ENCODE data around the gene RNF187.

Gene RNF187

GRCh38 chr1:228454238-228454637 is 32.9 kb upstream of the RNF187 start:
- H3K27ac Mint-ChIP-seq = no peak overlapping the region
- no peak for DNase-seq
- H3K4me1 Mint-ChIP-seq = peaks cover 37% of the 10 kb centered on the region
- H3K4me3 Mint-ChIP-seq = no peak overlapping the region
- H3K27me3 Mint-ChIP-seq = peaks cover 13% of the 10 kb centered on the region
- CTCF ChIA-PET = no interaction called here
- H3K36me3 Mint-ChIP-seq = peaks cover 8% of the 10 kb centered on the region
- no peaks in the 10 kb centered on the region for H3K9me3 Mint-ChIP-seq

- Mint-ChIP-seq H3K36me3 (peaks cover 10% of the 10 kb centered on the region), H3K4me3 (peak overlapping the region; percentile 54), H3K27me3 (peaks cover 9% of the 10 kb centered on the region), H3K9me3 (no peaks in the 10 kb centered on the region), H3K4me1 (peaks cover 47% of the 10 kb centered on the region), H3K27ac (peak overlapping the region; percentile 68)
- no peak for DNase-seq
- CTCF ChIA-PET = interaction anchor here (0.6 to 3.5 kb wide), 5 partner anchors 9 to 456 kb away, joined by 3 to 15 read pairs (median 3); no protein-coding TSS in a partner anchor
Measured at GRCh38 chr1:228455715-228456114, 31.5 kb upstream of the RNF187 start.

GRCh38 chr1:228456252-228457016 is 30.7 kb upstream of the RNF187 start:
- Mint-ChIP-seq H3K36me3 (peaks cover 16% of the 10 kb centered on the region), H3K4me1 (peaks cover 54% of the 10 kb centered on the region), H3K9me3 (no peaks in the 10 kb centered on the region), H3K4me3 (peak overlapping the region; percentile 89), H3K27me3 (peaks cover 9% of the 10 kb centered on the region), H3K27ac (peak overlapping the region; percentile 99)
- no peak for DNase-seq
- CTCF ChIA-PET = interaction anchor here (0.8 to 3.5 kb wide), 4 partner anchors 19 to 288 kb away, joined by 3 to 15 read pairs (median 6); no protein-coding TSS in a partner anchor

- CTCF ChIA-PET = interaction anchor here (0.8 to 4.4 kb wide), 10 partner anchors 9 to 291 kb away, joined by 3 to 16 read pairs (median 7); partner anchors contain the start of gene IBA57
- Mint-ChIP-seq H3K9me3 (no peaks in the 10 kb centered on the region), H3K36me3 (peaks cover 19% of the 10 kb centered on the region), H3K27ac (peak overlapping the region; percentile 99), H3K4me1 (peaks cover 59% of the 10 kb centered on the region), H3K27me3 (peaks cover 9% of the 10 kb centered on the region), H3K4me3 (peak overlapping the region; percentile 89)
- no peak for DNase-seq
Measured at GRCh38 chr1:228457017-228457395, 30.2 kb upstream of the RNF187 start.

GRCh38 chr1:228457396-228458176 is 29.6 kb upstream of the RNF187 start:
- Mint-ChIP-seq H3K27me3 (peaks cover 9% of the 10 kb centered on the region), H3K27ac (peak overlapping the region; percentile 99), H3K4me3 (peak overlapping the region; percentile 89), H3K9me3 (no peaks in the 10 kb centered on the region), H3K4me1 (peaks cover 65% of the 10 kb centered on the region), H3K36me3 (peaks cover 22% of the 10 kb centered on the region)
- DNase-seq = peak; percentile 92
- CTCF ChIA-PET = interaction anchor here (0.5 to 4.4 kb wide), 9 partner anchors 8 to 292 kb away, joined by 3 to 16 read pairs (median 9); partner anchors contain the start of gene IBA57

GRCh38 chr1:228459091-228459993 is 27.8 kb upstream of the RNF187 start:
- peak; percentile 78 for DNase-seq
- H3K27ac Mint-ChIP-seq = peak overlapping the region; percentile 99
- peaks cover 68% of the 10 kb centered on the region for H3K4me1 Mint-ChIP-seq
- H3K9me3 Mint-ChIP-seq = no peaks in the 10 kb centered on the region
- peaks cover 9% of the 10 kb centered on the region for H3K27me3 Mint-ChIP-seq
- peak overlapping the region; percentile 89 for H3K4me3 Mint-ChIP-seq
- CTCF ChIA-PET = interaction anchor here (1.1 to 4.4 kb wide), 5 partner anchors 13 to 460 kb away, joined by 3 to 16 read pairs (median 9); no protein-coding TSS in a partner anchor
- H3K36me3 Mint-ChIP-seq = peaks cover 23% of the 10 kb centered on the region

GRCh38 chr1:228460821-228461220 is 26.4 kb upstream of the RNF187 start:
- CTCF ChIA-PET = interaction anchor here (4.4 kb wide), 1 partner anchor 12 kb away, joined by 16 read pairs; no protein-coding TSS in a partner anchor
- Mint-ChIP-seq H3K9me3 (no peaks in the 10 kb centered on the region), H3K4me3 (peak overlapping the region; percentile 46), H3K27me3 (peaks cover 9% of the 10 kb centered on the region), H3K36me3 (peaks cover 21% of the 10 kb centered on the region), H3K27ac (no peak overlapping the region), H3K4me1 (peaks cover 72% of the 10 kb centered on the region)
- no peak for DNase-seq

GRCh38 chr1:228462560-228462959 is 24.6 kb upstream of the RNF187 start:
- H3K4me3 Mint-ChIP-seq = peak overlapping the region; percentile 89
- H3K36me3 Mint-ChIP-seq = peaks cover 21% of the 10 kb centered on the region
- CTCF ChIA-PET = interaction anchor here (1.0 kb wide), 1 partner anchor 15 kb away, joined by 3 read pairs; no protein-coding TSS in a partner anchor
- DNase-seq = no peak
- no peaks in the 10 kb centered on the region for H3K9me3 Mint-ChIP-seq
- H3K27ac Mint-ChIP-seq = peak overlapping the region; percentile 94
- peaks cover 13% of the 10 kb centered on the region for H3K27me3 Mint-ChIP-seq
- H3K4me1 Mint-ChIP-seq = peaks cover 75% of the 10 kb centered on the region

GRCh38 chr1:228463009-228463558 is 24.1 kb upstream of the RNF187 start:
- H3K36me3 Mint-ChIP-seq = peaks cover 21% of the 10 kb centered on the region
- H3K27me3 Mint-ChIP-seq = peaks cover 15% of the 10 kb centered on the region
- peaks cover 75% of the 10 kb centered on the region for H3K4me1 Mint-ChIP-seq
- no peaks in the 10 kb centered on the region for H3K9me3 Mint-ChIP-seq
- peak overlapping the region; percentile 89 for H3K4me3 Mint-ChIP-seq
- DNase-seq = no peak
- CTCF ChIA-PET = interaction anchor here (0.7 to 1.4 kb wide), 3 partner anchors 15 to 50 kb away, joined by 3 to 4 read pairs (median 3); no protein-coding TSS in a partner anchor
- H3K27ac Mint-ChIP-seq = peak overlapping the region; percentile 94

- CTCF ChIA-PET = interaction anchor here (0.7 to 1.4 kb wide), 6 partner anchors 9 to 333 kb away, joined by 3 to 6 read pairs (median 4); no protein-coding TSS in a partner anchor
- peak; percentile 89 for DNase-seq
- H3K9me3 Mint-ChIP-seq = no peaks in the 10 kb centered on the region
- H3K4me1 Mint-ChIP-seq = peaks cover 75% of the 10 kb centered on the region
- peaks cover 16% of the 10 kb centered on the region for H3K27me3 Mint-ChIP-seq
- peaks cover 20% of the 10 kb centered on the region for H3K36me3 Mint-ChIP-seq
- H3K27ac Mint-ChIP-seq = peak overlapping the region; percentile 94
- H3K4me3 Mint-ChIP-seq = peak overlapping the region; percentile 89
Measured at GRCh38 chr1:228463559-228464455, 23.4 kb upstream of the RNF187 start.

GRCh38 chr1:228464487-228464983 is 22.6 kb upstream of the RNF187 start:
- Mint-ChIP-seq H3K27ac (peak overlapping the region; percentile 94), H3K36me3 (peaks cover 17% of the 10 kb centered on the region), H3K4me1 (peaks cover 70% of the 10 kb centered on the region), H3K9me3 (no peaks in the 10 kb centered on the region), H3K4me3 (peak overlapping the region; percentile 89), H3K27me3 (peaks cover 23% of the 10 kb centered on the region)
- CTCF ChIA-PET = interaction anchor here (0.9 to 1.5 kb wide), 5 partner anchors 9 to 333 kb away, joined by 3 to 6 read pairs (median 3); no protein-coding TSS in a partner anchor
- peak; percentile 96 for DNase-seq

GRCh38 chr1:228465141-228465540 is 22.0 kb upstream of the RNF187 start:
- Mint-ChIP-seq H3K4me3 (peak overlapping the region; percentile 89), H3K4me1 (peaks cover 68% of the 10 kb centered on the region), H3K27ac (peak overlapping the region; percentile 94), H3K36me3 (peaks cover 17% of the 10 kb centered on the region), H3K27me3 (peaks cover 29% of the 10 kb centered on the region), H3K9me3 (no peaks in the 10 kb centered on the region)
- CTCF ChIA-PET = interaction anchor here (0.9 to 1.5 kb wide), 7 partner anchors 8 to 334 kb away, joined by 3 to 9 read pairs (median 5); partner anchors contain the start of gene RNF187
- no peak for DNase-seq

Measured in activated naive CD4-positive, alpha-beta T cell treated with anti-CD3 and anti-CD28 coated beads, Interleukin-2, amount 10 ng/mL, durations not matched to agents 7 days and 5 days (primary cell).